GM18858 (cell line): ENCODE data around the gene TRIM15.

ENCODE experiments used
- ATAC-seq: cut with Tn5 transposase; IDR thresholded peaks from one replicate; pipeline ENCODE4 v1.9.1; 2021; ENCODE audit not compliant: unreplicated experiment

TRIM15 gene

GRCh38 chr6:30145818-30146217 is 17.5 kb upstream of the TRIM15 start:
- ATAC-seq, result no peak

- no peak for ATAC-seq
Observed at GRCh38 chr6:30147096-30147495, 16.2 kb upstream of the TRIM15 start.

GRCh38 chr6:30149234-30149633 is 14.1 kb upstream of the TRIM15 start:
- ATAC-seq, result no peak

- no peak for ATAC-seq
Observed at GRCh38 chr6:30149858-30150550, 13.3 kb upstream of the TRIM15 start.

GRCh38 chr6:30150671-30151395 is 12.5 kb upstream of the TRIM15 start:
- no peak for ATAC-seq

GRCh38 chr6:30151580-30151979 is 11.8 kb upstream of the TRIM15 start:
- no peak for ATAC-seq

GRCh38 chr6:30152016-30152673 is 11.2 kb upstream of the TRIM15 start:
- no peak for ATAC-seq

- ATAC-seq, result no peak
Observed at GRCh38 chr6:30152910-30153610, 10.3 kb upstream of the TRIM15 start.

GRCh38 chr6:30154061-30154460 is 9.3 kb upstream of the TRIM15 start:
- no peak for ATAC-seq

GRCh38 chr6:30154709-30155519 is 8.4 kb upstream of the TRIM15 start:
- ATAC-seq, result no peak

- ATAC-seq, result no peak
Observed at GRCh38 chr6:30155520-30156261, 7.7 kb upstream of the TRIM15 start.

- no peak for ATAC-seq
Observed at GRCh38 chr6:30156262-30156599, 7.1 kb upstream of the TRIM15 start.

- ATAC-seq, result no peak
Observed at GRCh38 chr6:30156774-30157173, 6.6 kb upstream of the TRIM15 start.

GRCh38 chr6:30157581-30157980 is 5.8 kb upstream of the TRIM15 start:
- ATAC-seq, result no peak

GRCh38 chr6:30157999-30158398 is 5.3 kb upstream of the TRIM15 start:
- no peak for ATAC-seq

GRCh38 chr6:30158475-30159040 is 4.8 kb upstream of the TRIM15 start:
- no peak for ATAC-seq

GRCh38 chr6:30160008-30160784 is 3.1 kb upstream of the TRIM15 start:
- no peak for ATAC-seq

- ATAC-seq, result no peak
Observed at GRCh38 chr6:30160785-30161531, 2.4 kb upstream of the TRIM15 start, which contains the start of gene TRIM10. Gene TRIM10, minus strand, starts transcription at chr6:30161211. Its CDS starts 353 bp downstream, at chr6:30160858.
